ENCODE measurements around the gene SPAG9. TPM values are rescaled to one million over a fixed set of nuclear protein-coding genes. Genes with fewer than 3 reads are reported as not detected.
"Not testable (repeated sequence)": the region's sequence is repeated elsewhere in the genome, so short reads cannot be mapped to it uniquely, and the experiment has no call there.

SPAG9 gene
- polyA plus RNA-seq, 2 donors: 12.7 to 15.1 TPM

- H3K9me3 ChIP-seq (ENCODE audit: control insufficient read depth in 2 of 2, insufficient read depth in 1 of 2, low read depth in 1 of 2, low read length in 1 of 2): no peaks in the 10 kb centered on the region
- 94 to 95% methylated on average over 9 of the region's 9 CpGs for WGBS, 2 donors
- H3K36me3 ChIP-seq (ENCODE audit: control insufficient read depth in 2 of 2, insufficient read depth in 2 of 2, low read length in 1 of 2): no peaks in the 10 kb centered on the region
- no peaks in the 10 kb centered on the region for H3K4me1 ChIP-seq (ENCODE audit: control insufficient read depth in 2 of 2, insufficient read depth in 2 of 2, low read length in 1 of 2)
- H3K27me3 ChIP-seq (ENCODE audit: control insufficient read depth in 1 of 2, insufficient read depth in 2 of 2, low read length in 2 of 2): no peaks in the 10 kb centered on the region
- H3K4me3 ChIP-seq (ENCODE audit: low read depth in 1 of 2, low read length in 2 of 2): no peak overlapping the region
- H3K27ac ChIP-seq (ENCODE audit: low read depth in 2 of 2, low read length in 1 of 2): no peak overlapping the region
These were observed 32.4 kb downstream of the SPAG9 start for GRCh38 chr17:51088287-51088686.

- Histone ChIP-seq H3K4me3 (ENCODE audit: low read depth in 1 of 2, low read length in 2 of 2) (no peak overlapping the region), H3K27ac (ENCODE audit: low read depth in 2 of 2, low read length in 1 of 2) (no peak overlapping the region), H3K9me3 (ENCODE audit: control insufficient read depth in 2 of 2, insufficient read depth in 1 of 2, low read depth in 1 of 2, low read length in 1 of 2) (no peaks in the 10 kb centered on the region), H3K4me1 (ENCODE audit: control insufficient read depth in 2 of 2, insufficient read depth in 2 of 2, low read length in 1 of 2) (no peaks in the 10 kb centered on the region), H3K27me3 (ENCODE audit: control insufficient read depth in 1 of 2, insufficient read depth in 2 of 2, low read length in 2 of 2) (no peaks in the 10 kb centered on the region), H3K36me3 (ENCODE audit: control insufficient read depth in 2 of 2, insufficient read depth in 2 of 2, low read length in 1 of 2) (no peaks in the 10 kb centered on the region)
- WGBS, 2 donors: 63 to 69% methylated on average over 2 of the region's 2 CpGs
These were observed 33.5 kb downstream of the SPAG9 start for GRCh38 chr17:51087072-51087757.

GRCh38 chr17:51085150-51085805, 35.4 kb downstream of the SPAG9 start:
- H3K27me3 ChIP-seq (ENCODE audit: control insufficient read depth in 1 of 2, insufficient read depth in 2 of 2, low read length in 2 of 2): no peaks in the 10 kb centered on the region
- WGBS, 2 donors: 46 to 47% methylated on average over 6 of the region's 6 CpGs
- H3K4me1 ChIP-seq (ENCODE audit: control insufficient read depth in 2 of 2, insufficient read depth in 2 of 2, low read length in 1 of 2): no peaks in the 10 kb centered on the region
- H3K9me3 ChIP-seq (ENCODE audit: control insufficient read depth in 2 of 2, insufficient read depth in 1 of 2, low read depth in 1 of 2, low read length in 1 of 2): no peaks in the 10 kb centered on the region
- H3K4me3 ChIP-seq (ENCODE audit: low read depth in 1 of 2, low read length in 2 of 2): no peak overlapping the region
- H3K27ac ChIP-seq (ENCODE audit: low read depth in 2 of 2, low read length in 1 of 2): no peak overlapping the region
- H3K36me3 ChIP-seq (ENCODE audit: control insufficient read depth in 2 of 2, insufficient read depth in 2 of 2, low read length in 1 of 2): no peaks in the 10 kb centered on the region

GRCh38 chr17:51083981-51084380, 36.7 kb downstream of the SPAG9 start:
- Histone ChIP-seq H3K36me3 (ENCODE audit: control insufficient read depth in 2 of 2, insufficient read depth in 2 of 2, low read length in 1 of 2) (no peaks in the 10 kb centered on the region), H3K4me3 (ENCODE audit: low read depth in 1 of 2, low read length in 2 of 2) (no peak overlapping the region), H3K27ac (ENCODE audit: low read depth in 2 of 2, low read length in 1 of 2) (no peak overlapping the region), H3K4me1 (ENCODE audit: control insufficient read depth in 2 of 2, insufficient read depth in 2 of 2, low read length in 1 of 2) (no peaks in the 10 kb centered on the region), H3K9me3 (ENCODE audit: control insufficient read depth in 2 of 2, insufficient read depth in 1 of 2, low read depth in 1 of 2, low read length in 1 of 2) (no peaks in the 10 kb centered on the region), H3K27me3 (ENCODE audit: control insufficient read depth in 1 of 2, insufficient read depth in 2 of 2, low read length in 2 of 2) (no peaks in the 10 kb centered on the region)
- 92 to 93% methylated on average over 1 of the region's 1 CpG for WGBS, 2 donors

DNA sequence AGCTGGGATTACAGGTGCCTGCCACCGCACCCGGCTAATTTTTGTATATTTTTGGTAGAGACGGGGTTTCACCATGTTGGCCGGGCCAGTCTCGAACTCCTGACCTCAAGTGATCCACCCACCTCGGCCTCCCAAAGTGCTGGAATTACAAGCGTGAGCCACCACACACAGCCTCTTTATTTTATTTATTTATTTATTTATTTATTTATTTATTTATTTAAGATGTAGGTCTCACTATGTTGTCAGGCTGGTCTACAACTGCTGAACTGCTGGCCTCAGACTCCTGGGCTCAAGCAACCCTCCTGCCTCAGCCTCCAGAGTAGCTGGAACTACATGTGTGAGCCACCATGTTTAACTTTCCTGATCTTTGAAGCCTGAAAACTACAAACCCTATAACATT, 37.3 kb downstream of the SPAG9 start:
- not testable (repeated sequence) for H3K27me3 ChIP-seq (ENCODE audit: control insufficient read depth in 1 of 2, insufficient read depth in 2 of 2, low read length in 2 of 2); H3K36me3 ChIP-seq (ENCODE audit: control insufficient read depth in 2 of 2, insufficient read depth in 2 of 2, low read length in 1 of 2); H3K4me1 ChIP-seq (ENCODE audit: control insufficient read depth in 2 of 2, insufficient read depth in 2 of 2, low read length in 1 of 2); H3K9me3 ChIP-seq (ENCODE audit: control insufficient read depth in 2 of 2, insufficient read depth in 1 of 2, low read depth in 1 of 2, low read length in 1 of 2); H3K4me3 ChIP-seq (ENCODE audit: low read depth in 1 of 2, low read length in 2 of 2); H3K27ac ChIP-seq (ENCODE audit: low read depth in 2 of 2, low read length in 1 of 2)
- WGBS, 2 donors: 91 to 96% methylated on average over 7 of the region's 7 CpGs

GRCh38 chr17:51079049-51079448, 41.6 kb downstream of the SPAG9 start:
- Histone ChIP-seq H3K4me1 (ENCODE audit: control insufficient read depth in 2 of 2, insufficient read depth in 2 of 2, low read length in 1 of 2) (no peaks in the 10 kb centered on the region), H3K27me3 (ENCODE audit: control insufficient read depth in 1 of 2, insufficient read depth in 2 of 2, low read length in 2 of 2) (no peaks in the 10 kb centered on the region), H3K9me3 (ENCODE audit: control insufficient read depth in 2 of 2, insufficient read depth in 1 of 2, low read depth in 1 of 2, low read length in 1 of 2) (no peaks in the 10 kb centered on the region), H3K27ac (ENCODE audit: low read depth in 2 of 2, low read length in 1 of 2) (no peak overlapping the region), H3K4me3 (ENCODE audit: low read depth in 1 of 2, low read length in 2 of 2) (no peak overlapping the region), H3K36me3 (ENCODE audit: control insufficient read depth in 2 of 2, insufficient read depth in 2 of 2, low read length in 1 of 2) (no peaks in the 10 kb centered on the region)
- WGBS, 2 donors: 80 to 84% methylated on average over 5 of the region's 5 CpGs

DNA sequence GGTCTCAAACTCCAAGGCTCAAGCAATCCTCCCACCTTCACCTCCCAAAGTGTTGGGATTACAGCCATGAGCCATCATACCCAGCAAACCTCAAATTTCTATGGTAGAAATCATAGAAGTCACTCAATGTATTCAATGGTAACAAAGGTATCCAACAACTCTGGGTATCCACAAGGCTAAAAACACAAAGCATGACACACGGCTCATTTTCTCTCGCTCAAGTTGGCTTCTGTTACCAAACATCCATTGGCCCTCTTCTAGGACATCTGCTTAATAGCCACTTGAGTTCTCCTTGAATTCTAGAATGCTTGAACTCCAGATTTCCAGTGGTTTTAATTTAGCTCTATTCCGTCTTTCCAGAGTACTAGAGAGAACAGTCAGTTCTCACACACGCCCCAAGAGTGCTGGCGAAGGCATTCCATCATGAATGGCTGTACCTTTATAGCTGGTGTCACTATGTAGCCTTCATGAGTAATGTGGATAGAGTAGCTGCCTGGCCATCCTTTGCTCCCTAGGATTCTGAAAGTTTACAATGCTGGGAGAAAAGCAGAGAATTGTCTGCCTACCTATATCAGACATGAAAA, 42.6 kb downstream of the SPAG9 start:
- Histone ChIP-seq H3K9me3 (ENCODE audit: control insufficient read depth in 2 of 2, insufficient read depth in 1 of 2, low read depth in 1 of 2, low read length in 1 of 2) (no peaks in the 10 kb centered on the region), H3K27me3 (ENCODE audit: control insufficient read depth in 1 of 2, insufficient read depth in 2 of 2, low read length in 2 of 2) (no peaks in the 10 kb centered on the region), H3K27ac (ENCODE audit: low read depth in 2 of 2, low read length in 1 of 2) (no peak overlapping the region), H3K36me3 (ENCODE audit: control insufficient read depth in 2 of 2, insufficient read depth in 2 of 2, low read length in 1 of 2) (no peaks in the 10 kb centered on the region), H3K4me1 (ENCODE audit: control insufficient read depth in 2 of 2, insufficient read depth in 2 of 2, low read length in 1 of 2) (no peaks in the 10 kb centered on the region), H3K4me3 (ENCODE audit: low read depth in 1 of 2, low read length in 2 of 2) (no peak overlapping the region)
- WGBS, 2 donors: 98% methylated on average over 5 of the region's 5 CpGs

- Histone ChIP-seq H3K36me3 (ENCODE audit: control insufficient read depth in 2 of 2, insufficient read depth in 2 of 2, low read length in 1 of 2) (no peaks in the 10 kb centered on the region), H3K27ac (ENCODE audit: low read depth in 2 of 2, low read length in 1 of 2) (no peak overlapping the region), H3K9me3 (ENCODE audit: control insufficient read depth in 2 of 2, insufficient read depth in 1 of 2, low read depth in 1 of 2, low read length in 1 of 2) (no peaks in the 10 kb centered on the region), H3K4me1 (ENCODE audit: control insufficient read depth in 2 of 2, insufficient read depth in 2 of 2, low read length in 1 of 2) (no peaks in the 10 kb centered on the region), H3K4me3 (ENCODE audit: low read depth in 1 of 2, low read length in 2 of 2) (no peak overlapping the region), H3K27me3 (ENCODE audit: control insufficient read depth in 1 of 2, insufficient read depth in 2 of 2, low read length in 2 of 2) (no peaks in the 10 kb centered on the region)
- 96 to 98% methylated on average over 3 of the region's 3 CpGs for WGBS, 2 donors
These were observed 43.8 kb downstream of the SPAG9 start for GRCh38 chr17:51076821-51077220.

DNA sequence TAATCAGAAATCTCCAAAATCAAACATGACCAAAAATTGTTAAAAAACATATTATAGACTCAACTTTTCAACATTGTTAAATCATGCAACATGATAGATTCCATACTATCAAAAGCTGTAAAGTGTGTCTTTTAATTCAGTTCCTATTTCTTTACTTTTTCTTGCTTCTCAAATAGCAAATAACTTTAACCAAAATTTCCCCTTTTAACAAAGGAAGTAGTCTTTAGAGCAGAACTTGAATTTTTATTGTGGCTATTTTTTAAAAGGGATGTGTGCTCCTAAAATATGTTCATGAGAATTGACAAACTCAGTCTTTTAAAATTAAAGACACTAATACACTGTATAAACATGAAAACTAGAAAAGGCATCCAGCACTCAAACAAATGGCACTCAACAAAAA, 49.1 kb downstream of the SPAG9 start:
- H3K27me3 ChIP-seq (ENCODE audit: control insufficient read depth in 1 of 2, insufficient read depth in 2 of 2, low read length in 2 of 2): no peaks in the 10 kb centered on the region
- H3K36me3 ChIP-seq (ENCODE audit: control insufficient read depth in 2 of 2, insufficient read depth in 2 of 2, low read length in 1 of 2): no peaks in the 10 kb centered on the region
- no peaks in the 10 kb centered on the region for H3K9me3 ChIP-seq (ENCODE audit: control insufficient read depth in 2 of 2, insufficient read depth in 1 of 2, low read depth in 1 of 2, low read length in 1 of 2)

GRCh38 chr17:51065466-51065865, 55.2 kb downstream of the SPAG9 start:
- Histone ChIP-seq H3K27me3 (ENCODE audit: control insufficient read depth in 1 of 2, insufficient read depth in 2 of 2, low read length in 2 of 2) (no peaks in the 10 kb centered on the region), H3K9me3 (ENCODE audit: control insufficient read depth in 2 of 2, insufficient read depth in 1 of 2, low read depth in 1 of 2, low read length in 1 of 2) (no peaks in the 10 kb centered on the region), H3K27ac (ENCODE audit: low read depth in 2 of 2, low read length in 1 of 2) (no peak overlapping the region), H3K4me3 (ENCODE audit: low read depth in 1 of 2, low read length in 2 of 2) (no peak overlapping the region), H3K4me1 (ENCODE audit: control insufficient read depth in 2 of 2, insufficient read depth in 2 of 2, low read length in 1 of 2) (no peaks in the 10 kb centered on the region), H3K36me3 (ENCODE audit: control insufficient read depth in 2 of 2, insufficient read depth in 2 of 2, low read length in 1 of 2) (no peaks in the 10 kb centered on the region)
- 90 to 95% methylated on average over 1 of the region's 1 CpG for WGBS, 2 donors

More for the DNA sequence above, 49.1 kb downstream of the SPAG9 start:
- Histone ChIP-seq H3K27ac (ENCODE audit: low read depth in 2 of 2, low read length in 1 of 2) (no peak overlapping the region), H3K4me1 (ENCODE audit: control insufficient read depth in 2 of 2, insufficient read depth in 2 of 2, low read length in 1 of 2) (no peaks in the 10 kb centered on the region), H3K4me3 (ENCODE audit: low read depth in 1 of 2, low read length in 2 of 2) (no peak overlapping the region)

Measured in esophagus (tissue), 2 donors.